ENCODE data around the gene NDST3. TPM values are rescaled to one million over a fixed set of nuclear protein-coding genes. Genes with fewer than 3 reads are reported as not detected.
A peak's percentile ranks its signal among the peaks of the same experiment; 100 is the strongest.

Gene NDST3
- polyA plus RNA-seq, 2 of the 4 experiments (the other 2 are of a cell fraction), result not detected

DNA sequence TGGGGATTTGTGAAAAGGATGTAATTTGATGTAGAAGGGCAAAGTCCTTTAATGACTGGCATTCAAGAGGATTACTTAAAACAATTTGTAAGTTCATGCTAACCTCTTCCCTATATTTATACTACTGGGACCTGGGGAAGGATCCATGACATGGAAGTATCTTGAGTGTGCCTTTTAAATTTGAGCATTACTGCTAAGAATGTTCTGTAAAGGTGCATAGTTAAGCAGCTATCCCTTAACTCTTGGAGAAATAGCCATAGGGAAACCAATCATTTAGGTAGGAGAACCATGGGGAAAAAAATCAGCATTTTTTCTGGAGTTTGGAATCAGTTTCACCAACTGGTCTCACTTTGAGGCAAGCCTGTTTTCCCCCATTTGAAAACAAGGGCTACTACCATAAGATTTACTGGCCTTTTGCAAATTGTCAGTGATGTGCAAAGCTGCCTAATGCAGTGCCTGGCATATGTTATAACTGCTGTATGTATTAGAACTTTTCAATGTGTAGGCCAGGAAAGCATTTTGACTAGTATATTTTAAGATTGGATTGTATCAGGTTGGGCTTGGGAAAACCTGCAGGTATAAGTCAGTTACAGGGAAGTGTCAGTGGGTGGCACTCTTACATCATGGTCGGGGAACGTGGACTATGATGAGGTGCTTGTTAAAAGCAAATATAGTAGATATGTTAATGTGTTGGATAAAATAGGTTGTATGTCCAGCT, 246.4 kb downstream of the NDST3 start:
- Histone ChIP-seq H3K9me3 (no peaks in the 10 kb centered on the region), H3K4me1 (peaks cover 32% of the 10 kb centered on the region), H3K4me2 (peak overlapping the region; percentile 71), H3K4me3 (peak overlapping the region; percentile 76), H3K27ac (peak overlapping the region; percentile 87 to 100)
- DNase-seq (ENCODE audit: low read depth in 1 of 2, low spot score in 1 of 2) (peak; percentile 18 to 71), FAIRE-seq (no peak), ATAC-seq (peak in 1 of 2 experiments; percentile 29; a peak in 2 of 6 replicates)
- 0 out of 2 replicates have a peak, but pooled peaks have one; percentile 63 for TF ChIP-seq POLR2AphosphoS2 (conservative IDR thresholded peaks at IDR 0.05; ENCODE audit: low read length)
- TF ChIP-seq FOSB (CRISPR knock-in tag; IDR thresholded peaks at IDR 0.05), result no peak
- TF ChIP-seq, protein P1, sequence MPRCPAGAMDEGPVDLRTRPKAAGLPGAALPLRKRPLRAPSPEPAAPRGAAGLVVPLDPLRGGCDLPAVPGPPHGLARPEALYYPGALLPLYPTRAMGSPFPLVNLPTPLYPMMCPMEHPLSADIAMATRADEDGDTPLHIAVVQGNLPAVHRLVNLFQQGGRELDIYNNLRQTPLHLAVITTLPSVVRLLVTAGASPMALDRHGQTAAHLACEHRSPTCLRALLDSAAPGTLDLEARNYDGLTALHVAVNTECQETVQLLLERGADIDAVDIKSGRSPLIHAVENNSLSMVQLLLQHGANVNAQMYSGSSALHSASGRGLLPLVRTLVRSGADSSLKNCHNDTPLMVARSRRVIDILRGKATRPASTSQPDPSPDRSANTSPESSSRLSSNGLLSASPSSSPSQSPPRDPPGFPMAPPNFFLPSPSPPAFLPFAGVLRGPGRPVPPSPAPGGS (IDR thresholded peaks at IDR 0.05), result peak; percentile 16; the same call in 1 of the 3 replicates
- peak; percentile 44; the same call in 1 of the 2 replicates for TF ChIP-seq HOXA7 (CRISPR knock-in tag; IDR thresholded peaks at IDR 0.05)
- TF ChIP-seq, protein P2, sequence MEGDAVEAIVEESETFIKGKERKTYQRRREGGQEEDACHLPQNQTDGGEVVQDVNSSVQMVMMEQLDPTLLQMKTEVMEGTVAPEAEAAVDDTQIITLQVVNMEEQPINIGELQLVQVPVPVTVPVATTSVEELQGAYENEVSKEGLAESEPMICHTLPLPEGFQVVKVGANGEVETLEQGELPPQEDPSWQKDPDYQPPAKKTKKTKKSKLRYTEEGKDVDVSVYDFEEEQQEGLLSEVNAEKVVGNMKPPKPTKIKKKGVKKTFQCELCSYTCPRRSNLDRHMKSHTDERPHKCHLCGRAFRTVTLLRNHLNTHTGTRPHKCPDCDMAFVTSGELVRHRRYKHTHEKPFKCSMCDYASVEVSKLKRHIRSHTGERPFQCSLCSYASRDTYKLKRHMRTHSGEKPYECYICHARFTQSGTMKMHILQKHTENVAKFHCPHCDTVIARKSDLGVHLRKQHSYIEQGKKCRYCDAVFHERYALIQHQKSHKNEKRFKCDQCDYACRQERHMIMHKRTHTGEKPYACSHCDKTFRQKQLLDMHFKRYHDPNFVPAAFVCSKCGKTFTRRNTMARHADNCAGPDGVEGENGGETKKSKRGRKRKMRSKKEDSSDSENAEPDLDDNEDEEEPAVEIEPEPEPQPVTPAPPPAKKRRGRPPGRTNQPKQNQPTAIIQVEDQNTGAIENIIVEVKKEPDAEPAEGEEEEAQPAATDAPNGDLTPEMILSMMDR (IDR thresholded peaks at IDR 0.05), result peak; percentile 43
- peak in 1 of 2 experiments; percentile 45; a peak in 2 of 5 replicates for TF ChIP-seq RAD21 (conservative IDR thresholded peaks at IDR 0.05 in 1 of 2, IDR thresholded peaks at IDR 0.05 in 1 of 2)
- no peak for TF ChIP-seq KDM5A (IDR thresholded peaks at IDR 0.05)
- no peak for TF ChIP-seq RCOR1 (IDR thresholded peaks at IDR 0.05; ENCODE audit: low read depth, low read length)
- TF ChIP-seq JUN (IDR thresholded peaks at IDR 0.05), result peak in 1 of 2 experiments; percentile 10; a peak in 2 of 5 replicates
- POLR2A ChIA-PET, result no interaction called here
- CTCF ChIA-PET, result no interaction called here
- 6% methylated on average over 2 of the region's 2 CpGs for WGBS (ENCODE audit: missing lambda C conversion rate)

DNA sequence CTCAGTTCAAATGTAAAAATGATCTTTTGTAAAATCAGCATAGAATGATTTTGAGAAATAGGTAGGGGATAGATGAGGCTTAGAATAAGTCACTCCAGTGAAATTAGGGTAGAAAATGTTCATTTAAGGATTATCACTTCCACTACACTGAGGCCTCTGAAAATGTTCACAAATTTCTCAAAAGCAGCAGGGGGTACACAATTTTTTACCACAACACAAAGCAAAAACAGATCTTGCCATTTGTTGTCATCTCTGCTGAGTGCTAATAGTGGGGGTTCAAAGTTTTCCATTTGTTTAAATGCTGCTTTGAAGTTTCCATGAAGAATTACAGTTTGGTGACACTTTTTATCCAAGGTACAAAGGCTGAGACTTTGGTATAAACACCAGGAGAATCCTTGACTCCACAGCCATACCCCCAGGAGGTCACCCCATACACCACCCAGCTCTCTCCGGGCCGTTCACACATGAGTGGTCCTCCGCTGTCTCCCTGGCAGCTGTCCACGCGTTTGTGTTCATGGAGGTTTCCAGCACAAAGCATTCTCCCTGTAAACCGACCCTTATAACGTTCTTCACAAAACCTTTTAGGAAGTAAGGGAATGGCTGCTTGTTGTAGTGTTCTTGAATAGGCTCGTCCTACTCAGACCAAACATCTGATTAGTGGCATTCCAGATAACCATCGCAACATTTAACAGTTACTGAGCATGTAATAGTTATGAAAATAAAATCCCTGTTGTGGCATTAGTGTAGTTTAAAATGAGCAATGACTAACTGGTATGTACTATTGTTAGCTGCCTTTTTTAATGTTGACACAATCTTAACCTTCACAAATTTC, 247.5 kb downstream of the NDST3 start:
- peak overlapping the region in 1 of 2 experiments; percentile 100; a peak in 2 of 6 replicates for H3K27ac ChIP-seq
- CTCF ChIA-PET, result no interaction called here
- WGBS (ENCODE audit: missing lambda C conversion rate), result 68% methylated on average over 9 of the region's 9 CpGs
- no peak for FAIRE-seq
- peak in 1 of 2 experiments; percentile 4; a peak in 2 of 6 replicates for ATAC-seq
- no peak for DNase-seq (ENCODE audit: low read depth in 1 of 2, low spot score in 1 of 2)
- TF ChIP-seq SMC3 (IDR thresholded peaks at IDR 0.05), result no peak
- peak in 1 of 2 experiments; percentile 28; a peak in 1 of 5 replicates for TF ChIP-seq JUN (IDR thresholded peaks at IDR 0.05)
- TF ChIP-seq, protein P3, sequence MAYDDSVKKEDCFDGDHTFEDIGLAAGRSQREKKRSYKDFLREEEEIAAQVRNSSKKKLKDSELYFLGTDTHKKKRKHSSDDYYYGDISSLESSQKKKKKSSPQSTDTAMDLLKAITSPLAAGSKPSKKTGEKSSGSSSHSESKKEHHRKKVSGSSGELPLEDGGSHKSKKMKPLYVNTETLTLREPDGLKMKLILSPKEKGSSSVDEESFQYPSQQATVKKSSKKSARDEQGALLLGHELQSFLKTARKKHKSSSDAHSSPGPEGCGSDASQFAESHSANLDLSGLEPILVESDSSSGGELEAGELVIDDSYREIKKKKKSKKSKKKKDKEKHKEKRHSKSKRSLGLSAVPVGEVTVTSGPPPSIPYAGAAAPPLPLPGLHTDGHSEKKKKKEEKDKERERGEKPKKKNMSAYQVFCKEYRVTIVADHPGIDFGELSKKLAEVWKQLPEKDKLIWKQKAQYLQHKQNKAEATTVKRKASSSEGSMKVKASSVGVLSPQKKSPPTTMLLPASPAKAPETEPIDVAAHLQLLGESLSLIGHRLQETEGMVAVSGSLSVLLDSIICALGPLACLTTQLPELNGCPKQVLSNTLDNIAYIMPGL (CRISPR knock-in tag; IDR thresholded peaks at IDR 0.05; ENCODE audit: borderline replicate concordance), result 0 out of 2 replicates have a peak, but pooled peaks have one; percentile 24
- H3K4me3 ChIP-seq, result no peak overlapping the region; the same call in 1 of the 3 replicates
- H3K4me2 ChIP-seq, result peak overlapping the region; percentile 71
- no peaks in the 10 kb centered on the region for H3K9me3 ChIP-seq
- peaks cover 31% of the 10 kb centered on the region for H3K4me1 ChIP-seq
- POLR2A ChIA-PET, result no interaction called here

DNA sequence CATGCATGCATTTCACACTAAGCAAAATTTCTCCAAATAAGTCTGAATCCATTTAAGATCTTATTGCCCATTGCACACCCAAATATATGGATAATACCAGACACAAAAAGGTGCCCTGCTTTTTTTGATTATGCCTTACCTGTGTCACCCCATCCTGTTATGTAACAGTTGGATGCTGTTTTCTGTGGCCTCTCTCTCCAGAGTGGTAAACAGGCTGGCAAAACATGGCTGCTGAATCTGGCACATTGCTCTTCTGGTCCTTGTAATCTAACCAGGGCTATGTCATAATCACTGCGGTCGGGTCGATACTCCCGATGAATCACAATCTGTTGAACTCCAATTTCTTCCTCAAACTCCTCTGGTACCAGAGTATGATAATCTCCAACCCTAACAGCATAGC, 248.4 kb downstream of the NDST3 start:
- Histone ChIP-seq H3K27ac (no peak overlapping the region), H3K9me3 (no peaks in the 10 kb centered on the region), H3K4me3 (no peak overlapping the region), H3K4me2 (no peak overlapping the region), H3K4me1 (peaks cover 22% of the 10 kb centered on the region)
- DNase-seq (ENCODE audit: low read depth in 1 of 2, low spot score in 1 of 2), result no peak
- WGBS (ENCODE audit: missing lambda C conversion rate), result 13% methylated on average over 4 of the region's 4 CpGs
- TF ChIP-seq CBX8 (IDR thresholded peaks at IDR 0.05) (no peak), NFE2L2 (conservative IDR thresholded peaks at IDR 0.05; ENCODE audit: low read length) (no peak), HDAC2 (IDR thresholded peaks at IDR 0.05) (no peak), HEYL (CRISPR knock-in tag; IDR thresholded peaks at IDR 0.05) (no peak), SREBF2 (IDR thresholded peaks at IDR 0.05) (no peak)
- TF ChIP-seq, protein P4, sequence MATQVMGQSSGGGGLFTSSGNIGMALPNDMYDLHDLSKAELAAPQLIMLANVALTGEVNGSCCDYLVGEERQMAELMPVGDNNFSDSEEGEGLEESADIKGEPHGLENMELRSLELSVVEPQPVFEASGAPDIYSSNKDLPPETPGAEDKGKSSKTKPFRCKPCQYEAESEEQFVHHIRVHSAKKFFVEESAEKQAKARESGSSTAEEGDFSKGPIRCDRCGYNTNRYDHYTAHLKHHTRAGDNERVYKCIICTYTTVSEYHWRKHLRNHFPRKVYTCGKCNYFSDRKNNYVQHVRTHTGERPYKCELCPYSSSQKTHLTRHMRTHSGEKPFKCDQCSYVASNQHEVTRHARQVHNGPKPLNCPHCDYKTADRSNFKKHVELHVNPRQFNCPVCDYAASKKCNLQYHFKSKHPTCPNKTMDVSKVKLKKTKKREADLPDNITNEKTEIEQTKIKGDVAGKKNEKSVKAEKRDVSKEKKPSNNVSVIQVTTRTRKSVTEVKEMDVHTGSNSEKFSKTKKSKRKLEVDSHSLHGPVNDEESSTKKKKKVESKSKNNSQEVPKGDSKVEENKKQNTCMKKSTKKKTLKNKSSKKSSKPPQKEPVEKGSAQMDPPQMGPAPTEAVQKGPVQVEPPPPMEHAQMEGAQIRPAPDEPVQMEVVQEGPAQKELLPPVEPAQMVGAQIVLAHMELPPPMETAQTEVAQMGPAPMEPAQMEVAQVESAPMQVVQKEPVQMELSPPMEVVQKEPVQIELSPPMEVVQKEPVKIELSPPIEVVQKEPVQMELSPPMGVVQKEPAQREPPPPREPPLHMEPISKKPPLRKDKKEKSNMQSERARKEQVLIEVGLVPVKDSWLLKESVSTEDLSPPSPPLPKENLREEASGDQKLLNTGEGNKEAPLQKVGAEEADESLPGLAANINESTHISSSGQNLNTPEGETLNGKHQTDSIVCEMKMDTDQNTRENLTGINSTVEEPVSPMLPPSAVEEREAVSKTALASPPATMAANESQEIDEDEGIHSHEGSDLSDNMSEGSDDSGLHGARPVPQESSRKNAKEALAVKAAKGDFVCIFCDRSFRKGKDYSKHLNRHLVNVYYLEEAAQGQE (IDR thresholded peaks at IDR 0.05), result no peak
- POLR2A ChIA-PET, result no interaction called here
- FAIRE-seq, result no peak
- CTCF ChIA-PET, result no interaction called here
- ATAC-seq, result peak; percentile 26 to 34; a peak in 2 of 6 replicates

Measured in A549 (cell line).